HCT116 (cell line): ENCODE data around the gene WDR27.

Source experiments
- CEBPB ChIP-seq: IDR thresholded peaks from 2 replicates; pipeline ENCODE4 v1.6.1; 2012; ENCODE audit warnings: low read depth
- ELF1 ChIP-seq: IDR thresholded peaks from 2 replicates; pipeline ENCODE4 v1.6.1; 2012; ENCODE audit warnings: low read depth, borderline replicate concordance
- EZH2 ChIP-seq: fragments of 200-600 bp; sonication (generic); IDR thresholded peaks from 2 replicates; pipeline ENCODE4 v1.6.1; 2017; ENCODE audit warnings: antibody characterized with exemption, mixed run types
- JUND ChIP-seq: IDR thresholded peaks from 2 replicates; pipeline ENCODE4 v1.6.1; 2012
- POLR2A ChIP-seq: IDR thresholded peaks from 2 replicates; pipeline ENCODE4 v1.7.0; 2011; ENCODE audit warnings: borderline replicate concordance; ENCODE audit not compliant: insufficient read depth, insufficient read length; ENCODE audit errors: extremely low read depth
- POLR2AphosphoS5 ChIP-seq: IDR thresholded peaks from 2 replicates; pipeline ENCODE4 v1.6.1; 2011; ENCODE audit warnings: mild to moderate bottlenecking, low read depth, low read length, moderate library complexity
- RAD21 ChIP-seq: IDR thresholded peaks from 2 replicates; pipeline ENCODE4 v1.6.1; 2012; ENCODE audit warnings: low read depth, mild to moderate bottlenecking
- SRF ChIP-seq: IDR thresholded peaks from 2 replicates; pipeline ENCODE4 v1.6.1; 2012; ENCODE audit warnings: low read depth
- YY1 ChIP-seq: IDR thresholded peaks from 2 replicates; pipeline ENCODE4 v1.6.1; 2011; ENCODE audit warnings: low read length, low read depth, moderate library complexity, mild to moderate bottlenecking; ENCODE audit not compliant: insufficient replicate concordance; ENCODE audit errors: extremely low read depth
- TF ChIP-seq, protein P1 (sequence below), 3 experiments: fragments of 200-600 bp in 1 of 3; sonication (generic) in 1 of 3; IDR thresholded peaks in 2 of 3; conservative IDR thresholded peaks in 1 of 3; 2 replicates each; pipeline ENCODE4 v1.5.1; 2012 to 2017; ENCODE audit warnings: low read depth in 2 of 3, low read length in 2 of 3, antibody characterized with exemption in 1 of 3, borderline replicate concordance in 1 of 3, control low read depth in 1 of 3, mild to moderate bottlenecking in 1 of 3, mixed read lengths in 1 of 3, mixed run types in 1 of 3, moderate library complexity in 1 of 3; ENCODE audit not compliant: insufficient read depth in 1 of 3
- TF ChIP-seq, protein P2 (sequence below): IDR thresholded peaks from 2 replicates; pipeline ENCODE4 v1.6.1; 2012

DNA sequence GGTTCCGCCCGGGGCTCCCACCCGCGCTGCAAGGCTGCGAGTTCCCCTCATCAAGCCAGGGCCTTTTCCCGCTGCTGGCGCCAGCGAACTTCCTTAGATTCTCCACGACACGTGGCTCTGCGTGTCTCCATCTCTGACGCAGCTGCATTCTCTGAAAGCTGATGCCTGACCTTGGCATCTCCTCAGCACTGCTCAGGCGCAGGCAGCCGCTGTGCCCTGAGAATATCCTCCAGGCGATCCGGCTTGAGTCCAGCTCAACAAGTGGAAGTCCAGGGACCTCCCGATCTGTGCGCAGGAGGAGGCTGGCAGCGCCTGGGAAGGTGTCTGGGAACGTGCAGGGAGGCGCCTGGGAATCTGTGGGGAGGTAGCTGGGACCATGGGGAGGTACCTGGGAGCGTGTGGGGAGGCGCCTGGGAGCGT is 277.0 kb downstream of the WDR27 start:
- TF ChIP-seq, protein P1, sequence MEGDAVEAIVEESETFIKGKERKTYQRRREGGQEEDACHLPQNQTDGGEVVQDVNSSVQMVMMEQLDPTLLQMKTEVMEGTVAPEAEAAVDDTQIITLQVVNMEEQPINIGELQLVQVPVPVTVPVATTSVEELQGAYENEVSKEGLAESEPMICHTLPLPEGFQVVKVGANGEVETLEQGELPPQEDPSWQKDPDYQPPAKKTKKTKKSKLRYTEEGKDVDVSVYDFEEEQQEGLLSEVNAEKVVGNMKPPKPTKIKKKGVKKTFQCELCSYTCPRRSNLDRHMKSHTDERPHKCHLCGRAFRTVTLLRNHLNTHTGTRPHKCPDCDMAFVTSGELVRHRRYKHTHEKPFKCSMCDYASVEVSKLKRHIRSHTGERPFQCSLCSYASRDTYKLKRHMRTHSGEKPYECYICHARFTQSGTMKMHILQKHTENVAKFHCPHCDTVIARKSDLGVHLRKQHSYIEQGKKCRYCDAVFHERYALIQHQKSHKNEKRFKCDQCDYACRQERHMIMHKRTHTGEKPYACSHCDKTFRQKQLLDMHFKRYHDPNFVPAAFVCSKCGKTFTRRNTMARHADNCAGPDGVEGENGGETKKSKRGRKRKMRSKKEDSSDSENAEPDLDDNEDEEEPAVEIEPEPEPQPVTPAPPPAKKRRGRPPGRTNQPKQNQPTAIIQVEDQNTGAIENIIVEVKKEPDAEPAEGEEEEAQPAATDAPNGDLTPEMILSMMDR (IDR thresholded peaks at IDR 0.05 in 2 of 3, conservative IDR thresholded peaks at IDR 0.05 in 1 of 3; ENCODE audit: borderline replicate concordance in 1 of 3, insufficient read depth in 1 of 3, low read depth in 2 of 3, low read length in 2 of 3), result no peak
- no peak for TF ChIP-seq YY1
- TF ChIP-seq, protein P2, sequence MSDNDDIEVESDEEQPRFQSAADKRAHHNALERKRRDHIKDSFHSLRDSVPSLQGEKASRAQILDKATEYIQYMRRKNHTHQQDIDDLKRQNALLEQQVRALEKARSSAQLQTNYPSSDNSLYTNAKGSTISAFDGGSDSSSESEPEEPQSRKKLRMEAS, result no peak
- no peak for TF ChIP-seq POLR2AphosphoS5
- TF ChIP-seq RAD21, result no peak
- no peak for TF ChIP-seq JUND
- TF ChIP-seq CEBPB, result no peak
- no peak for TF ChIP-seq EZH2
- no peak for TF ChIP-seq ELF1
- no peak for TF ChIP-seq POLR2A
- TF ChIP-seq SRF, result no peak
